H1 (cell line): Measurements from ENCODE around the gene CSNK2B. TPM values are rescaled to one million over a fixed set of nuclear protein-coding genes. Genes with fewer than 3 reads are reported as not detected.

ENCODE experiments used
- CTCF ChIA-PET: fragments of 300-600 bp; sonication (Branson Sonifier 250); formaldehyde crosslinking; loops from one replicate; lab custom pipeline; 2021; ENCODE audit not compliant: partially characterized antibody; lab: Charles Lee
- POLR2A ChIA-PET: fragments of 300-600 bp; sonication (Branson Sonifier 250); formaldehyde crosslinking; loops from one replicate; lab custom pipeline; 2021; ENCODE audit warnings: inconsistent platforms; ENCODE audit not compliant: partially characterized antibody; lab: Charles Lee
- DNase-seq, 2 experiments: peaks; one replicate each; pipeline versions ENCODE4 v3.0.0 to v3.0.0-alpha.2; 2010 to 2022; ENCODE audit warnings: low spot score in 2 of 2, low read depth in 1 of 2, mixed read lengths in 1 of 2
- FAIRE-seq: peaks from 2 replicates; lab custom pipeline; 2011; peaks lifted over from hg19 to GRCh38; lab: Jason Lieb, UNC
- H2AFZ ChIP-seq: 2 replicates; pipeline ENCODE4 v1.8.1; 2012; ENCODE audit warnings: low read length, inconsistent platforms
- H2AK5ac ChIP-seq: 2 replicates; pipeline ENCODE4 v1.6.1; 2013; ENCODE audit warnings: low read depth, low read length
- H2BK120ac ChIP-seq: replicated peaks from 2 replicates; pipeline ENCODE3; 2013; ENCODE audit warnings: low read depth, low read length, inconsistent platforms
- H2BK12ac ChIP-seq: 2 replicates; pipeline ENCODE4 v1.6.1; 2013; ENCODE audit warnings: low read depth, low read length
- H2BK15ac ChIP-seq: 2 replicates; pipeline ENCODE4 v1.6.1; 2013; ENCODE audit warnings: low read length
- H2BK20ac ChIP-seq: 2 replicates; pipeline ENCODE4 v1.6.1; 2013; ENCODE audit warnings: low read length
- H2BK5ac ChIP-seq: 2 replicates; pipeline ENCODE4 v1.6.1; 2013; ENCODE audit warnings: low read depth, low read length
- H3K14ac ChIP-seq: 2 replicates; pipeline ENCODE4 v1.6.1; 2013; ENCODE audit warnings: inconsistent platforms; ENCODE audit not compliant: insufficient read length
- H3K18ac ChIP-seq: 2 replicates; pipeline ENCODE4 v1.6.1; 2013; ENCODE audit warnings: low read length; ENCODE audit errors: extremely low read depth
- H3K23ac ChIP-seq: 2 replicates; pipeline ENCODE4 v1.6.1; 2013; ENCODE audit warnings: inconsistent platforms; ENCODE audit not compliant: insufficient read length
- H3K23me2 ChIP-seq: 2 replicates; pipeline ENCODE4 v1.6.1; 2013; ENCODE audit warnings: low read depth, low read length
- H3K27ac ChIP-seq: 2 replicates; pipeline ENCODE4 v1.6.1; 2011; ENCODE audit warnings: low read depth, low read length, inconsistent platforms
- H3K27me3 ChIP-seq, 4 experiments: replicated peaks in 1 of 4; 1 replicate in 1 of 4; 2 replicates in 3 of 4; pipeline versions ENCODE4 v1.6.1 to v1.8.1; 2011 to 2013; ENCODE audit warnings: low read length in 3 of 4, mild to moderate bottlenecking in 3 of 4, inconsistent platforms in 2 of 4, mixed read lengths in 2 of 4, moderate library complexity in 1 of 4; ENCODE audit not compliant: control insufficient read depth in 3 of 4, insufficient read depth in 3 of 4; ENCODE audit errors: extremely low read depth in 1 of 4
- H3K36me3 ChIP-seq, 4 experiments: 2 replicates each; pipeline versions ENCODE4 v1.6.1 to v1.8.1; 2011 to 2013; ENCODE audit warnings: mild to moderate bottlenecking in 4 of 4, low read length in 3 of 4, moderate library complexity in 2 of 4, control low read depth in 1 of 4, inconsistent platforms in 1 of 4; ENCODE audit not compliant: insufficient read depth in 4 of 4, control insufficient read depth in 2 of 4
- H3K4ac ChIP-seq: replicated peaks from 2 replicates; pipeline ENCODE3; 2013; ENCODE audit warnings: low read length, low read depth, mixed read lengths, inconsistent platforms; ENCODE audit not compliant: insufficient read length
- H3K4me1 ChIP-seq, 4 experiments: replicated peaks in 1 of 4; 1 replicate in 1 of 4; 2 replicates in 3 of 4; pipeline versions ENCODE4 v1.6.1 to v1.8.1; 2011 to 2013; ENCODE audit warnings: low read length in 3 of 4, inconsistent platforms in 2 of 4, mixed read lengths in 1 of 4; ENCODE audit not compliant: insufficient read depth in 4 of 4, control insufficient read depth in 3 of 4
- H3K4me2 ChIP-seq, 2 experiments: 2 replicates each; pipeline versions ENCODE4 v1.6.1 to v1.8.1; 2011 to 2013; ENCODE audit warnings: low read depth in 2 of 2, low read length in 2 of 2, control low read depth in 1 of 2, inconsistent platforms in 1 of 2, mild to moderate bottlenecking in 1 of 2; ENCODE audit not compliant: insufficient read depth in 1 of 2
- H3K4me3 ChIP-seq, 4 experiments: fragments of 200-600, 300-600 bp in 1 of 4; sonication (generic), shearing (Covaris generic), sonication (Bioruptor Twin) in 1 of 4; 2 replicates each; pipeline versions ENCODE4 v1.5.1 to v1.8.1; 2011 to 2016; ENCODE audit warnings: low read length in 4 of 4, low read depth in 3 of 4, control low read depth in 2 of 4, inconsistent platforms in 2 of 4, mild to moderate bottlenecking in 2 of 4, mixed read lengths in 1 of 4, moderate library complexity in 1 of 4; ENCODE audit not compliant: insufficient read depth in 2 of 4; ENCODE audit errors: extremely low read depth in 1 of 4
- H3K56ac ChIP-seq: replicated peaks from 2 replicates; pipeline ENCODE3; 2013; ENCODE audit warnings: low read depth, mild to moderate bottlenecking, mixed read lengths, low read length, inconsistent platforms; ENCODE audit not compliant: insufficient read length
- H3K79me1 ChIP-seq: 2 replicates; pipeline ENCODE4 v1.6.1; 2013; ENCODE audit warnings: low read depth, low read length, control low read depth
- H3K79me2 ChIP-seq, 2 experiments: 2 replicates each; pipeline versions ENCODE4 v1.6.1 to v1.8.1; 2012 to 2013; ENCODE audit warnings: low read length in 2 of 2, mild to moderate bottlenecking in 2 of 2, inconsistent platforms in 1 of 2; ENCODE audit not compliant: insufficient read depth in 2 of 2, control insufficient read depth in 1 of 2
- H3K9ac ChIP-seq, 4 experiments: replicated peaks in 1 of 4; 1 replicate in 1 of 4; 2 replicates in 3 of 4; pipeline versions ENCODE4 v1.6.1 to v1.8.1; 2011 to 2013; ENCODE audit warnings: low read depth in 3 of 4, low read length in 3 of 4, control low read depth in 2 of 4, mild to moderate bottlenecking in 2 of 4, moderate library complexity in 2 of 4, inconsistent platforms in 1 of 4; ENCODE audit errors: extremely low read depth in 1 of 4
- H3K9me3 ChIP-seq, 2 experiments: 2 replicates each; pipeline versions ENCODE4 v1.6.1 to v1.8.1; 2012 to 2013; ENCODE audit warnings: mild to moderate bottlenecking in 2 of 2, moderate library complexity in 2 of 2, control low read depth in 1 of 2, inconsistent platforms in 1 of 2, low read depth in 1 of 2, low read length in 1 of 2, mixed read lengths in 1 of 2; ENCODE audit not compliant: insufficient read depth in 2 of 2
- H4K20me1 ChIP-seq, 2 experiments: replicated peaks in 1 of 2; 2 replicates each; pipeline versions ENCODE3 to v1.8.1; 2011 to 2013; ENCODE audit warnings: inconsistent platforms in 2 of 2, low read length in 2 of 2, mild to moderate bottlenecking in 1 of 2; ENCODE audit not compliant: insufficient read depth in 2 of 2, control insufficient read depth in 1 of 2
- H4K5ac ChIP-seq: 2 replicates; pipeline ENCODE4 v1.6.1; 2013; ENCODE audit warnings: low read length, low read depth, mixed read lengths, inconsistent platforms; ENCODE audit not compliant: insufficient read length
- H4K8ac ChIP-seq: 2 replicates; pipeline ENCODE4 v1.8.0; 2013; ENCODE audit warnings: mild to moderate bottlenecking, moderate library complexity, low read length, inconsistent platforms; ENCODE audit not compliant: insufficient read depth; ENCODE audit errors: extremely low read depth
- H4K91ac ChIP-seq: replicated peaks from 2 replicates; pipeline ENCODE3; 2013; ENCODE audit warnings: low read length, mixed read lengths, inconsistent platforms; ENCODE audit not compliant: insufficient read length
- KDM5A ChIP-seq: fragments of 200-600 bp; IDR thresholded peaks from 2 replicates; pipeline ENCODE4 v1.7.1; 2012; ENCODE audit warnings: mild to moderate bottlenecking, low read length, inconsistent platforms, mixed read lengths
- POLR2A ChIP-seq, 2 experiments: IDR thresholded peaks; 1 replicate in 1 of 2; 2 replicates in 1 of 2; pipeline ENCODE4 v1.6.1; 2011; ENCODE audit warnings: low read depth in 2 of 2, low read length in 2 of 2, mild to moderate bottlenecking in 2 of 2; ENCODE audit errors: control extremely low read depth in 1 of 2
- POLR2AphosphoS5 ChIP-seq: IDR thresholded peaks from 2 replicates; pipeline ENCODE4 v1.6.1; 2011; ENCODE audit warnings: low read depth, low read length
- TBP ChIP-seq: IDR thresholded peaks from 2 replicates; pipeline ENCODE4 v1.6.1; 2011; ENCODE audit warnings: low read depth, low read length, improper control_type of control experiment
- WGBS, 2 experiments: shearing (Covaris generic) in 1 of 2; methylation state at CpG; one replicate each; pipeline versions ENCODE4 v1.1.6 to v1.1.7; 2013 to 2015; ENCODE audit warnings: low lambda C conversion rate in 2 of 2, mixed read lengths in 2 of 2, inconsistent platforms in 1 of 2, low coverage in 1 of 2, missing lambda C conversion rate in 1 of 2; ENCODE audit not compliant: insufficient replicate concordance in 2 of 2, insufficient coverage in 1 of 2, insufficient read length in 1 of 2; ENCODE audit errors: extremely low coverage in 1 of 2, missing lambda C conversion rate in 1 of 2; 5-methylcytosine and 5-hydroxymethylcytosine counted together
- polyA plus RNA-seq, 7 experiments: library from polyadenylated mRNA; depleted of rRNA in 3 of 7; stranded (reverse) in 5 of 7; unstranded in 2 of 7; fragments of >200 nt in 5 of 7; fragments of 200-250 nt in 2 of 7; gene quantifications; 1 replicate in 5 of 7; 2 replicates in 1 of 7; 4 replicates in 1 of 7; pipeline versions ENCODE4 v1.2.1 to v1.2.3, GENCODE V29; 2011 to 2013; ENCODE audit warnings: missing spikeins in 2 of 7, mixed read lengths in 2 of 7
- total RNA-seq: library from RNA; stranded (reverse); fragmentation: NEBNext Ultra II Directional; extraction: Animal tissue kit (Norgen Biotek cat#: 25700); gene quantifications from 2 replicates; pipeline ENCODE4 v1.2.1, GENCODE V29; 2021
- TF ChIP-seq, protein P1 (sequence below): IDR thresholded peaks from 2 replicates; pipeline ENCODE4 v1.6.1; 2011; ENCODE audit warnings: low read length, improper control_type of control experiment
- TF ChIP-seq, protein P2 (sequence below): IDR thresholded peaks from 2 replicates; pipeline ENCODE4 v1.6.1; 2012; ENCODE audit warnings: inconsistent platforms

The CSNK2B gene
- total and polyA plus RNA-seq, 2 of the 8 experiments (the other 6 are each of a cell fraction or from before 2014, with no cell fraction given) = 169 to 208 TPM

DNA sequence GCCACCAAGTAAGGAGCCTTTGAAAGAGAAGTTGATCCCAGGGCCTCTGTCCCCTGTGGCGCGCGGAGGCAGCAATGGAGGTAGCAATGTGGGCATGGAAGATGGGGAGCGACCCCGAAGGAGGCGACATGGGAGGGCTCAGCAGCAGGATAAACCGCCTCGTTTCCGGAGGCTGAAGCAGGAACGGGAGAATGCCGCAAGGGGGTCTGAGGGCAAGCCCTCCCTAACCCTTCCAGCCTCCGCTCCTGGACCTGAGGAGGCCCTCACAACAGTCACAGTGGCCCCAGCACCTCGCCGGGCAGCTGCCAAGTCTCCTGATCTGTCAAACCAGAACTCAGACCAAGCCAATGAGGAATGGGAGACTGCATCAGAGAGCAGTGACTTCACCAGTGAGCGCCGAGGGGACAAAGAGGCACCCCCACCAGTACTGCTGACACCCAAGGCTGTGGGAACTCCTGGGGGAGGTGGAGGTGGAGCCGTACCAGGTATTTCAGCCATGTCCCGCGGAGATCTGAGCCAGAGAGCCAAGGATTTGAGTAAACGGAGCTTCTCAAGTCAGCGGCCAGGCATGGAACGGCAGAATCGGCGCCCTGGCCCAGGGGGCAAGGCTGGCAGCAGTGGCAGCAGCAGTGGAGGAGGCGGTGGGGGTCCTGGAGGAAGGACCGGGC is 33.5 kb upstream of the CSNK2B start:
- Histone ChIP-seq H4K91ac (no peak overlapping the region), H4K20me1 (peaks cover 16 to 22% of the 10 kb centered on the region in 2 experiments), H3K9me3 (no peaks in the 10 kb centered on the region), H3K27ac (0 out of 2 replicates have a peak overlapping the region, but pooled peaks have one; percentile 23), H2AK5ac (no peak overlapping the region), H3K23ac (no peak overlapping the region), H3K56ac (no peak overlapping the region), H3K4me3 (no peak overlapping the region), H4K5ac (no peak overlapping the region), H4K8ac (peak overlapping the region; percentile 51; the same call in 1 of the 2 replicates), H2BK12ac (no peak overlapping the region), H3K79me1 (peaks cover 11% of the 10 kb centered on the region; the same call in 1 of the 2 replicates), H2BK120ac (no peak overlapping the region), H3K4ac (no peak overlapping the region), H2BK5ac (no peak overlapping the region), H3K27me3 (no peaks in the 10 kb centered on the region), H3K9ac (no peak overlapping the region), H3K79me2 (no peaks in the 10 kb centered on the region; a peak in 1 of 4 replicates), H3K36me3 (peaks cover 80 to 100% (median 96%) of the 10 kb centered on the region in 4 experiments), H2BK15ac (no peak overlapping the region), H2AFZ (no peak overlapping the region), H3K18ac (no peak overlapping the region), H3K4me2 (no peak overlapping the region), H3K4me1 (no peaks in the 10 kb centered on the region), H3K14ac (no peak overlapping the region), H2BK20ac (no peak overlapping the region), H3K23me2 (no peaks in the 10 kb centered on the region)
- TF ChIP-seq, protein P1, sequence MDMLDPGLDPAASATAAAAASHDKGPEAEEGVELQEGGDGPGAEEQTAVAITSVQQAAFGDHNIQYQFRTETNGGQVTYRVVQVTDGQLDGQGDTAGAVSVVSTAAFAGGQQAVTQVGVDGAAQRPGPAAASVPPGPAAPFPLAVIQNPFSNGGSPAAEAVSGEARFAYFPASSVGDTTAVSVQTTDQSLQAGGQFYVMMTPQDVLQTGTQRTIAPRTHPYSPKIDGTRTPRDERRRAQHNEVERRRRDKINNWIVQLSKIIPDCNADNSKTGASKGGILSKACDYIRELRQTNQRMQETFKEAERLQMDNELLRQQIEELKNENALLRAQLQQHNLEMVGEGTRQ = no peak
- TF ChIP-seq POLR2AphosphoS5 = peak; percentile 69
- TF ChIP-seq POLR2A (IDR thresholded peaks at IDR 0.05; ENCODE audit: control extremely low read depth in 1 of 2, low read depth in 2 of 2, low read length in 2 of 2) = peak in 1 of 2 experiments; percentile 42; a peak in 1 of 3 replicates
- TF ChIP-seq, protein P2, sequence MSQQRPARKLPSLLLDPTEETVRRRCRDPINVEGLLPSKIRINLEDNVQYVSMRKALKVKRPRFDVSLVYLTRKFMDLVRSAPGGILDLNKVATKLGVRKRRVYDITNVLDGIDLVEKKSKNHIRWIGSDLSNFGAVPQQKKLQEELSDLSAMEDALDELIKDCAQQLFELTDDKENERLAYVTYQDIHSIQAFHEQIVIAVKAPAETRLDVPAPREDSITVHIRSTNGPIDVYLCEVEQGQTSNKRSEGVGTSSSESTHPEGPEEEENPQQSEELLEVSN = no peak
- TF ChIP-seq TBP = no peak
- no peak for TF ChIP-seq KDM5A
- no peak for FAIRE-seq
- CTCF ChIA-PET = no interaction called here
- WGBS, 2 experiments = 94% methylated on average over 26 of the region's 26 CpGs; no CpG with 5 or more reads in 1 of the 2 experiments
- POLR2A ChIA-PET = interaction anchor here (0.8 to 34.9 kb wide), 4 partner anchors 7 to 59 kb away, joined by 3 to 883 read pairs (median 376); partner anchors contain the start of genes APOM, BAG6, C6orf47 and CSNK2B
- no peak for DNase-seq
